H1 (cell line): ENCODE measurements around the gene TELO2. TPM values are rescaled to one million over a fixed set of nuclear protein-coding genes. Genes with fewer than 3 reads are reported as not detected.

Experiments
- CTCF ChIA-PET: fragments of 300-600 bp; sonication (Branson Sonifier 250); formaldehyde crosslinking; loops from one replicate; lab custom pipeline; 2021; ENCODE audit not compliant: partially characterized antibody; lab: Charles Lee
- POLR2A ChIA-PET: fragments of 300-600 bp; sonication (Branson Sonifier 250); formaldehyde crosslinking; loops from one replicate; lab custom pipeline; 2021; ENCODE audit warnings: inconsistent platforms; ENCODE audit not compliant: partially characterized antibody; lab: Charles Lee
- DNase-seq, 2 experiments: peaks; one replicate each; pipeline versions ENCODE4 v3.0.0 to v3.0.0-alpha.2; 2010 to 2022; ENCODE audit warnings: low spot score in 2 of 2, low read depth in 1 of 2, mixed read lengths in 1 of 2
- FAIRE-seq: peaks from 2 replicates; lab custom pipeline; 2011; peaks lifted over from hg19 to GRCh38; lab: Jason Lieb, UNC
- H2AFZ ChIP-seq: 2 replicates; pipeline ENCODE4 v1.8.1; 2012; ENCODE audit warnings: low read length, inconsistent platforms
- H2AK5ac ChIP-seq: 2 replicates; pipeline ENCODE4 v1.6.1; 2013; ENCODE audit warnings: low read depth, low read length
- H2BK120ac ChIP-seq: replicated peaks from 2 replicates; pipeline ENCODE3; 2013; ENCODE audit warnings: low read depth, low read length, inconsistent platforms
- H2BK12ac ChIP-seq: 2 replicates; pipeline ENCODE4 v1.6.1; 2013; ENCODE audit warnings: low read depth, low read length
- H2BK15ac ChIP-seq: 2 replicates; pipeline ENCODE4 v1.6.1; 2013; ENCODE audit warnings: low read length
- H2BK20ac ChIP-seq: 2 replicates; pipeline ENCODE4 v1.6.1; 2013; ENCODE audit warnings: low read length
- H2BK5ac ChIP-seq: 2 replicates; pipeline ENCODE4 v1.6.1; 2013; ENCODE audit warnings: low read depth, low read length
- H3K14ac ChIP-seq: 2 replicates; pipeline ENCODE4 v1.6.1; 2013; ENCODE audit warnings: inconsistent platforms; ENCODE audit not compliant: insufficient read length
- H3K18ac ChIP-seq: 2 replicates; pipeline ENCODE4 v1.6.1; 2013; ENCODE audit warnings: low read length; ENCODE audit errors: extremely low read depth
- H3K23ac ChIP-seq: 2 replicates; pipeline ENCODE4 v1.6.1; 2013; ENCODE audit warnings: inconsistent platforms; ENCODE audit not compliant: insufficient read length
- H3K23me2 ChIP-seq: 2 replicates; pipeline ENCODE4 v1.6.1; 2013; ENCODE audit warnings: low read depth, low read length
- H3K27ac ChIP-seq: 2 replicates; pipeline ENCODE4 v1.6.1; 2011; ENCODE audit warnings: low read depth, low read length, inconsistent platforms
- H3K27me3 ChIP-seq, 4 experiments: replicated peaks in 1 of 4; 1 replicate in 1 of 4; 2 replicates in 3 of 4; pipeline versions ENCODE4 v1.6.1 to v1.8.1; 2011 to 2013; ENCODE audit warnings: low read length in 3 of 4, mild to moderate bottlenecking in 3 of 4, inconsistent platforms in 2 of 4, mixed read lengths in 2 of 4, moderate library complexity in 1 of 4; ENCODE audit not compliant: control insufficient read depth in 3 of 4, insufficient read depth in 3 of 4; ENCODE audit errors: extremely low read depth in 1 of 4
- H3K36me3 ChIP-seq, 4 experiments: 2 replicates each; pipeline versions ENCODE4 v1.6.1 to v1.8.1; 2011 to 2013; ENCODE audit warnings: mild to moderate bottlenecking in 4 of 4, low read length in 3 of 4, moderate library complexity in 2 of 4, control low read depth in 1 of 4, inconsistent platforms in 1 of 4; ENCODE audit not compliant: insufficient read depth in 4 of 4, control insufficient read depth in 2 of 4
- H3K4ac ChIP-seq: replicated peaks from 2 replicates; pipeline ENCODE3; 2013; ENCODE audit warnings: low read length, low read depth, mixed read lengths, inconsistent platforms; ENCODE audit not compliant: insufficient read length
- H3K4me1 ChIP-seq, 4 experiments: replicated peaks in 1 of 4; 1 replicate in 1 of 4; 2 replicates in 3 of 4; pipeline versions ENCODE4 v1.6.1 to v1.8.1; 2011 to 2013; ENCODE audit warnings: low read length in 3 of 4, inconsistent platforms in 2 of 4, mixed read lengths in 1 of 4; ENCODE audit not compliant: insufficient read depth in 4 of 4, control insufficient read depth in 3 of 4
- H3K4me2 ChIP-seq, 2 experiments: 2 replicates each; pipeline versions ENCODE4 v1.6.1 to v1.8.1; 2011 to 2013; ENCODE audit warnings: low read depth in 2 of 2, low read length in 2 of 2, control low read depth in 1 of 2, inconsistent platforms in 1 of 2, mild to moderate bottlenecking in 1 of 2; ENCODE audit not compliant: insufficient read depth in 1 of 2
- H3K4me3 ChIP-seq, 4 experiments: fragments of 200-600, 300-600 bp in 1 of 4; sonication (generic), shearing (Covaris generic), sonication (Bioruptor Twin) in 1 of 4; 2 replicates each; pipeline versions ENCODE4 v1.5.1 to v1.8.1; 2011 to 2016; ENCODE audit warnings: low read length in 4 of 4, low read depth in 3 of 4, control low read depth in 2 of 4, inconsistent platforms in 2 of 4, mild to moderate bottlenecking in 2 of 4, mixed read lengths in 1 of 4, moderate library complexity in 1 of 4; ENCODE audit not compliant: insufficient read depth in 2 of 4; ENCODE audit errors: extremely low read depth in 1 of 4
- H3K56ac ChIP-seq: replicated peaks from 2 replicates; pipeline ENCODE3; 2013; ENCODE audit warnings: low read depth, mild to moderate bottlenecking, mixed read lengths, low read length, inconsistent platforms; ENCODE audit not compliant: insufficient read length
- H3K79me1 ChIP-seq: 2 replicates; pipeline ENCODE4 v1.6.1; 2013; ENCODE audit warnings: low read depth, low read length, control low read depth
- H3K79me2 ChIP-seq, 2 experiments: 2 replicates each; pipeline versions ENCODE4 v1.6.1 to v1.8.1; 2012 to 2013; ENCODE audit warnings: low read length in 2 of 2, mild to moderate bottlenecking in 2 of 2, inconsistent platforms in 1 of 2; ENCODE audit not compliant: insufficient read depth in 2 of 2, control insufficient read depth in 1 of 2
- H3K9ac ChIP-seq, 4 experiments: replicated peaks in 1 of 4; 1 replicate in 1 of 4; 2 replicates in 3 of 4; pipeline versions ENCODE4 v1.6.1 to v1.8.1; 2011 to 2013; ENCODE audit warnings: low read depth in 3 of 4, low read length in 3 of 4, control low read depth in 2 of 4, mild to moderate bottlenecking in 2 of 4, moderate library complexity in 2 of 4, inconsistent platforms in 1 of 4; ENCODE audit errors: extremely low read depth in 1 of 4
- H3K9me3 ChIP-seq, 2 experiments: 2 replicates each; pipeline versions ENCODE4 v1.6.1 to v1.8.1; 2012 to 2013; ENCODE audit warnings: mild to moderate bottlenecking in 2 of 2, moderate library complexity in 2 of 2, control low read depth in 1 of 2, inconsistent platforms in 1 of 2, low read depth in 1 of 2, low read length in 1 of 2, mixed read lengths in 1 of 2; ENCODE audit not compliant: insufficient read depth in 2 of 2
- H4K20me1 ChIP-seq, 2 experiments: replicated peaks in 1 of 2; 2 replicates each; pipeline versions ENCODE3 to v1.8.1; 2011 to 2013; ENCODE audit warnings: inconsistent platforms in 2 of 2, low read length in 2 of 2, mild to moderate bottlenecking in 1 of 2; ENCODE audit not compliant: insufficient read depth in 2 of 2, control insufficient read depth in 1 of 2
- H4K5ac ChIP-seq: 2 replicates; pipeline ENCODE4 v1.6.1; 2013; ENCODE audit warnings: low read length, low read depth, mixed read lengths, inconsistent platforms; ENCODE audit not compliant: insufficient read length
- H4K8ac ChIP-seq: 2 replicates; pipeline ENCODE4 v1.8.0; 2013; ENCODE audit warnings: mild to moderate bottlenecking, moderate library complexity, low read length, inconsistent platforms; ENCODE audit not compliant: insufficient read depth; ENCODE audit errors: extremely low read depth
- H4K91ac ChIP-seq: replicated peaks from 2 replicates; pipeline ENCODE3; 2013; ENCODE audit warnings: low read length, mixed read lengths, inconsistent platforms; ENCODE audit not compliant: insufficient read length
- JUN ChIP-seq: IDR thresholded peaks from 2 replicates; pipeline ENCODE4 v1.6.1; 2011; ENCODE audit warnings: low read depth, mild to moderate bottlenecking, improper control_type of control experiment, low read length
- SIN3A ChIP-seq, 2 experiments: IDR thresholded peaks in 1 of 2; conservative IDR thresholded peaks in 1 of 2; 2 replicates each; pipeline ENCODE4 v1.6.1; 2011 to 2012; ENCODE audit warnings: low read length in 2 of 2, improper control_type of control experiment in 1 of 2, low read depth in 1 of 2, mild to moderate bottlenecking in 1 of 2
- YY1 ChIP-seq: IDR thresholded peaks from 2 replicates; pipeline ENCODE4 v1.6.1; 2011; ENCODE audit warnings: low read depth, mild to moderate bottlenecking, low read length
- WGBS, 2 experiments: shearing (Covaris generic) in 1 of 2; methylation state at CpG; one replicate each; pipeline versions ENCODE4 v1.1.6 to v1.1.7; 2013 to 2015; ENCODE audit warnings: low lambda C conversion rate in 2 of 2, mixed read lengths in 2 of 2, inconsistent platforms in 1 of 2, low coverage in 1 of 2, missing lambda C conversion rate in 1 of 2; ENCODE audit not compliant: insufficient replicate concordance in 2 of 2, insufficient coverage in 1 of 2, insufficient read length in 1 of 2; ENCODE audit errors: extremely low coverage in 1 of 2, missing lambda C conversion rate in 1 of 2; 5-methylcytosine and 5-hydroxymethylcytosine counted together
- polyA plus RNA-seq, 7 experiments: library from polyadenylated mRNA; depleted of rRNA in 3 of 7; stranded (reverse) in 5 of 7; unstranded in 2 of 7; fragments of >200 nt in 5 of 7; fragments of 200-250 nt in 2 of 7; gene quantifications; 1 replicate in 5 of 7; 2 replicates in 1 of 7; 4 replicates in 1 of 7; pipeline versions ENCODE4 v1.2.1 to v1.2.3, GENCODE V29; 2011 to 2013; ENCODE audit warnings: missing spikeins in 2 of 7, mixed read lengths in 2 of 7
- total RNA-seq: library from RNA; stranded (reverse); fragmentation: NEBNext Ultra II Directional; extraction: Animal tissue kit (Norgen Biotek cat#: 25700); gene quantifications from 2 replicates; pipeline ENCODE4 v1.2.1, GENCODE V29; 2021

TELO2 gene
- total and polyA plus RNA-seq, 2 of the 8 experiments (the other 6 are each of a cell fraction or from before 2014, with no cell fraction given) = 39.3 to 64.8 TPM

- peaks cover 3 to 4% of the 10 kb centered on the region in 2 experiments for H4K20me1 ChIP-seq
- ChIA-PET CTCF (interaction anchor here (0.6 to 2.2 kb wide), 4 partner anchors 12 to 65 kb away, joined by 3 to 7 read pairs (median 3); partner anchors contain the start of gene PERCC1), POLR2A (interaction anchor here (1.1 to 16.8 kb wide), 5 partner anchors 9 to 65 kb away, joined by 3 to 175 read pairs (median 7); no protein-coding TSS in a partner anchor)
- H3K23me2 ChIP-seq = peaks cover 9% of the 10 kb centered on the region
- no peaks in the 10 kb centered on the region for H3K27me3 ChIP-seq
- no peak overlapping the region for H3K4me3 ChIP-seq
- no peak overlapping the region for H4K91ac ChIP-seq
- WGBS, 2 experiments = 93% methylated on average over 34 of the region's 39 CpGs; no CpG with 5 or more reads in 1 of the 2 experiments
- DNase-seq (no peak), FAIRE-seq (no peak)
- no peak overlapping the region for H3K23ac ChIP-seq
- no peak overlapping the region for H2BK15ac ChIP-seq
- no peak overlapping the region for H2BK12ac ChIP-seq
- H4K5ac ChIP-seq = no peak overlapping the region
- no peak overlapping the region for H3K9ac ChIP-seq
- peaks cover 3% of the 10 kb centered on the region for H3K79me1 ChIP-seq
- peaks cover 0 to 8% (median 5%) of the 10 kb centered on the region in 4 experiments; a peak in 4 of 7 replicates for H3K4me1 ChIP-seq
- H3K79me2 ChIP-seq = peaks cover 0 to 12% of the 10 kb centered on the region in 2 experiments; a peak in 1 of 4 replicates
- H2AFZ ChIP-seq = no peak overlapping the region
- H3K27ac ChIP-seq = no peak overlapping the region
- no peaks in the 10 kb centered on the region for H3K9me3 ChIP-seq
- H2BK5ac ChIP-seq = no peak overlapping the region
- H3K56ac ChIP-seq = no peak overlapping the region
- H4K8ac ChIP-seq = peak overlapping the region; percentile 28; the same call in 1 of the 2 replicates
- H3K4ac ChIP-seq = no peak overlapping the region
- no peak overlapping the region for H2AK5ac ChIP-seq
- no peak overlapping the region for H2BK120ac ChIP-seq
- H3K18ac ChIP-seq = no peak overlapping the region
- H3K36me3 ChIP-seq = peaks cover 11 to 47% (median 23%) of the 10 kb centered on the region in 4 experiments
- H2BK20ac ChIP-seq = no peak overlapping the region
- H3K4me2 ChIP-seq = no peak overlapping the region
- H3K14ac ChIP-seq = no peak overlapping the region
- no peak for TF ChIP-seq YY1
- TF ChIP-seq JUN = no peak
- TF ChIP-seq SIN3A (conservative IDR thresholded peaks at IDR 0.05 in 1 of 2, IDR thresholded peaks at IDR 0.05 in 1 of 2; ENCODE audit: low read depth in 1 of 2, low read length in 2 of 2) = no peak
Measured at GRCh38 chr16:1495211-1495888, 2.2 kb downstream of the TELO2 start.
